GM23248 (cell line): ENCODE measurements around the gene PTCD2. TPM values are rescaled to one million over a fixed set of nuclear protein-coding genes. Genes with fewer than 3 reads are reported as not detected.
A peak's percentile ranks its signal among the peaks of the same experiment; 100 is the strongest.

ENCODE experiments used
- DNase-seq: peaks from one replicate; pipeline ENCODE4 v3.0.0-alpha.2; 2015
- H2AFZ ChIP-seq: fragments of 200-600 bp; sonication (generic); 2 replicates; pipeline ENCODE4 v1.6.1; 2016; ENCODE audit warnings: antibody characterized with exemption
- H3F3A ChIP-seq: fragments of 200-600 bp; sonication (generic); 2 replicates; pipeline ENCODE4 v1.6.1; 2016; ENCODE audit warnings: mild to moderate bottlenecking, antibody characterized with exemption, mixed run types; ENCODE audit not compliant: insufficient read depth
- H3K27ac ChIP-seq: fragments of 200-600 bp; sonication (generic); 2 replicates; pipeline ENCODE4 v1.5.1; 2016; ENCODE audit warnings: mild to moderate bottlenecking
- H3K27me3 ChIP-seq: fragments of 200-600 bp; sonication (generic); replicated peaks from 2 replicates; pipeline ENCODE4 v1.6.1; 2016; ENCODE audit warnings: mild to moderate bottlenecking; ENCODE audit not compliant: insufficient read depth
- H3K36me3 ChIP-seq: fragments of 200-600 bp; sonication (generic); 2 replicates; pipeline ENCODE4 v1.6.1; 2016; ENCODE audit warnings: low read depth, mild to moderate bottlenecking
- H3K4me1 ChIP-seq: fragments of 200-600 bp; sonication (generic); 2 replicates; pipeline ENCODE4 v1.6.1; 2016; ENCODE audit warnings: mild to moderate bottlenecking; ENCODE audit not compliant: insufficient read depth
- H3K4me2 ChIP-seq: fragments of 200-600 bp; sonication (generic); one replicate; pipeline ENCODE4 v1.6.1; 2016; ENCODE audit warnings: mild to moderate bottlenecking; ENCODE audit not compliant: unreplicated experiment
- H3K4me3 ChIP-seq: fragments of 200-600 bp; sonication (generic); 2 replicates; pipeline ENCODE4 v1.5.1; 2016; ENCODE audit warnings: mild to moderate bottlenecking
- H3K79me2 ChIP-seq: fragments of 200-600 bp; sonication (generic); 2 replicates; pipeline ENCODE4 v1.6.1; 2016; ENCODE audit warnings: mild to moderate bottlenecking; ENCODE audit not compliant: insufficient read depth
- H3K9ac ChIP-seq: fragments of 200-600 bp; sonication (generic); 2 replicates; pipeline ENCODE4 v1.6.1; 2016; ENCODE audit warnings: mild to moderate bottlenecking
- H3K9me2 ChIP-seq: fragments of 200-600 bp; sonication (generic); 2 replicates; pipeline ENCODE4 v1.6.1; 2016; ENCODE audit warnings: mixed run types, mild to moderate bottlenecking, moderate library complexity; ENCODE audit not compliant: insufficient read depth
- H3K9me3 ChIP-seq: fragments of 200-600 bp; sonication (generic); one replicate; pipeline ENCODE4 v1.6.1; 2017; ENCODE audit warnings: low read depth
- H4K20me1 ChIP-seq: fragments of 200-600 bp; sonication (generic); 2 replicates; pipeline ENCODE4 v1.6.0; 2016; ENCODE audit not compliant: insufficient read depth
- EZH2 ChIP-seq: fragments of 200-600 bp; sonication (generic); IDR thresholded peaks from 2 replicates; pipeline ENCODE4 v1.6.1; 2018; ENCODE audit warnings: antibody characterized with exemption, mild to moderate bottlenecking; ENCODE audit not compliant: insufficient read depth, poor library complexity, severe bottlenecking
- EZH2phosphoT487 ChIP-seq: fragments of 200-600 bp; sonication (generic); IDR thresholded peaks from 2 replicates; pipeline ENCODE4 v1.6.1; 2018; ENCODE audit warnings: antibody characterized with exemption, moderate library complexity, mild to moderate bottlenecking, low read depth; ENCODE audit not compliant: insufficient read depth
- WGBS, 2 experiments: methylation state at CpG; one replicate each; pipeline ENCODE4 v1.1.6; 2015 to 2017; ENCODE audit warnings: low lambda C conversion rate in 2 of 2, low coverage in 1 of 2; ENCODE audit errors: missing lambda C conversion rate in 2 of 2; 5-methylcytosine and 5-hydroxymethylcytosine counted together
- in situ Hi-C: fragments of 300-500 bp; cut with MboI; formaldehyde crosslinking; loops from 2 replicates; pipeline ENCODE4 v1.15.0; 2020
- polyA plus RNA-seq: library from polyadenylated mRNA; unstranded; fragments of >200 nt; fragmentation: Nextera tagmentation; extraction: Ambion mirVana; gene quantifications from 2 replicates; pipeline ENCODE4 v1.2.1, GENCODE V29; 2016
- total RNA-seq: library from RNA; depleted of rRNA; stranded (reverse); fragments of >200 nt; shearing (Covaris generic); gene quantifications from 2 replicates; pipeline ENCODE4 v1.2.3, GENCODE V29; 2014

Gene PTCD2
- total and polyA plus RNA-seq, 2 experiments from 2014 or later: 11.1 to 15.5 TPM

DNA sequence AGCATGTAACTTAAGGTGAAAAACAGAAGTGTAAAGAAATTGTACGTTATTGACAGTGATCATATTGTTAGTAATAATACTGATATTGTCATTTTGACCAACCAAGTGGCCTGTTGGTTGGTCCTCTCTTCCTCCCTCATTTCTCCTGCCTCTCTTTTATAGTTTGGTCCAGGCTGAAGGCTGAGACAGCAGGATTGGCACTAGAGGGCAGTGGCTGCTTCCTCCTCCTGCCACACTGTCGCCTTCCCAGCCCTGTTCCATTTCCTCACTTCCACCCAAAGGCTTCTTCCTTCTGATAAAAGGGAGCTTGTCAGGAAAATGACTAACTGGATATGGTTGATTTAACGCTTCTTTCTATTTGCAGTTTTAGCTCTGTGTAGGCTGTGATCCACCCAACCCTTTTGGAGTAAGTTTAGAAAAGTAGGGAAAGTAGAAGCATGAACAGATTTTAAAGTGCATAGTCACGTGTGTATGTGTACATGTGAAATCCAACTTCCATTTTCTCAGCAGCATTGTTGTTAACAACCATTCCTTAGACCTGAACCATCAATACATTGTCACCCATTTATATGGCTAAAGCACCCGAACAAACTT, 35.6 kb downstream of the PTCD2 start:
- Histone ChIP-seq H3K9me3 (no peaks in the 10 kb centered on the region), H3K27me3 (no peaks in the 10 kb centered on the region), H3K27ac (no peak overlapping the region), H3K4me3 (no peak overlapping the region), H3K36me3 (no peaks in the 10 kb centered on the region), H3K9ac (no peak overlapping the region), H4K20me1 (no peaks in the 10 kb centered on the region), H3K4me1 (peaks cover 16% of the 10 kb centered on the region), H3F3A (peaks cover 19% of the 10 kb centered on the region; the same call in 1 of the 2 replicates), H3K4me2 (no peak overlapping the region), H3K79me2 (no peaks in the 10 kb centered on the region), H3K9me2 (no peaks in the 10 kb centered on the region), H2AFZ (no peak overlapping the region)
- peak; percentile 53 for DNase-seq
- WGBS, 2 experiments: 76 to 78% methylated on average over 5 of the region's 5 CpGs
- in situ Hi-C loops: loop anchor here (10.0 kb wide), 1 partner anchor 489 kb away; no protein-coding TSS in a partner anchor
- TF ChIP-seq EZH2: no peak
- TF ChIP-seq EZH2phosphoT487: no peak

- H3K79me2 ChIP-seq: no peaks in the 10 kb centered on the region
- H3K9me3 ChIP-seq: no peaks in the 10 kb centered on the region
- no peaks in the 10 kb centered on the region for H3K36me3 ChIP-seq
- TF ChIP-seq EZH2: no peak
- TF ChIP-seq EZH2phosphoT487: no peak
- H3K27me3 ChIP-seq: no peaks in the 10 kb centered on the region
- H2AFZ ChIP-seq: no peak overlapping the region
- H3K4me1 ChIP-seq: peaks cover 16% of the 10 kb centered on the region
- H3K4me3 ChIP-seq: no peak overlapping the region
- peaks cover 19% of the 10 kb centered on the region; the same call in 1 of the 2 replicates for H3F3A ChIP-seq
- DNase-seq: no peak
- in situ Hi-C loops: loop anchor here (10.0 kb wide), 1 partner anchor 488 kb away; no protein-coding TSS in a partner anchor
- no peaks in the 10 kb centered on the region for H4K20me1 ChIP-seq
- WGBS, 2 experiments: 96% methylated on average over 1 of the region's 1 CpG
- H3K9ac ChIP-seq: no peak overlapping the region
- no peak overlapping the region for H3K27ac ChIP-seq
- no peak overlapping the region for H3K4me2 ChIP-seq
- H3K9me2 ChIP-seq: no peaks in the 10 kb centered on the region
Observed at GRCh38 chr5:72356361-72356760, 36.2 kb downstream of the PTCD2 start.

GRCh38 chr5:72358925-72359324, 38.8 kb downstream of the PTCD2 start:
- no peak for DNase-seq
- no peak overlapping the region for H3K4me3 ChIP-seq
- H4K20me1 ChIP-seq: no peaks in the 10 kb centered on the region
- in situ Hi-C loops: loop anchor here (10.0 kb wide), 1 partner anchor 486 kb away; no protein-coding TSS in a partner anchor
- TF ChIP-seq EZH2 (no peak), EZH2phosphoT487 (no peak)
- no peak overlapping the region for H3K4me2 ChIP-seq
- no peaks in the 10 kb centered on the region for H3K9me3 ChIP-seq
- H3K36me3 ChIP-seq: no peaks in the 10 kb centered on the region
- H3K9ac ChIP-seq: no peak overlapping the region
- no peaks in the 10 kb centered on the region for H3K27me3 ChIP-seq
- no peaks in the 10 kb centered on the region for H3K79me2 ChIP-seq
- H3K27ac ChIP-seq: no peak overlapping the region
- H3K9me2 ChIP-seq: no peaks in the 10 kb centered on the region
- peaks cover 11% of the 10 kb centered on the region for H3F3A ChIP-seq
- peaks cover 16% of the 10 kb centered on the region for H3K4me1 ChIP-seq
- H2AFZ ChIP-seq: no peak overlapping the region

DNA sequence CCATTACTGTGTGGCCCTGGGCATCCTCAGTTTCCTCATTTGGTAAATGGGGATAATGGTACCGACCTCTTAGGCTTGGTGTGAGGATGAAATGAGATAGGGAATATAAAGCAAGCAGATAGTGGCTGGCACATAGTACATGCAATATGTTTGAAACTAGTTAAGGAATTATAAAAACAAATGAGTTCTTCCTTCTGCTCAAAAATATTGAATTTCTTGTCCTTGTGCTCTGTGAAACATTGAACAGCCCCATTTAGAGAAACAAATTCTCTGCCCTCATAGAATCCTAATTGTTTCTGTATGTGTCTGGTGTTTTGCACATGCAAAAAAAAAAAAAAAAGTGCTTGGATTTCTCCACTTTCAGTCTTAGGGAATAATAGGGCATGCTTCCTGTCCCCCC, 39.7 kb downstream of the PTCD2 start:
- no peak overlapping the region for H2AFZ ChIP-seq
- no peak for TF ChIP-seq EZH2
- no peak for TF ChIP-seq EZH2phosphoT487
- 100% methylated on average over 1 of the region's 1 CpG for WGBS, 2 experiments
- H3K27me3 ChIP-seq: no peaks in the 10 kb centered on the region
- H3K4me2 ChIP-seq: no peak overlapping the region
- H3K9me2 ChIP-seq: no peaks in the 10 kb centered on the region
- H3K4me1 ChIP-seq: peaks cover 20% of the 10 kb centered on the region
- DNase-seq: no peak
- H3K36me3 ChIP-seq: no peaks in the 10 kb centered on the region
- H3K27ac ChIP-seq: no peak overlapping the region
- no peaks in the 10 kb centered on the region for H3K79me2 ChIP-seq
- H3K9ac ChIP-seq: no peak overlapping the region
- no peak overlapping the region for H3K4me3 ChIP-seq
- H3F3A ChIP-seq: peaks cover 11% of the 10 kb centered on the region
- H4K20me1 ChIP-seq: no peaks in the 10 kb centered on the region
- in situ Hi-C loops: loop anchor here (10.0 kb wide), 1 partner anchor 485 kb away; no protein-coding TSS in a partner anchor
- no peaks in the 10 kb centered on the region for H3K9me3 ChIP-seq
